ENCODE results near the gene GOLT1B. TPM values are rescaled to one million over a fixed set of nuclear protein-coding genes. Genes with fewer than 3 reads are reported as not detected.
A peak's percentile ranks its signal among the peaks of the same experiment; 100 is the strongest.

GOLT1B gene
- total RNA-seq, 1 experiment from 2014 or later: 46.1 TPM

GRCh38 chr12:21502164-21502496, 541 bp downstream of the GOLT1B start:
- Histone ChIP-seq H4K91ac (ENCODE audit: insufficient read length, low read depth, low read length) (no peak overlapping the region), H3K18ac (ENCODE audit: insufficient read length, low read depth, low read length) (peak overlapping the region; percentile 79), H3K14ac (ENCODE audit: insufficient read depth, low read length) (peak overlapping the region; percentile 91), H2AK5ac (ENCODE audit: insufficient read length, low read length) (no peak overlapping the region), H2BK12ac (ENCODE audit: insufficient read length, low read depth, low read length) (no peak overlapping the region), H3K4me2 (ENCODE audit: insufficient read depth, insufficient read length, low read length) (peak overlapping the region; percentile 87), H4K8ac (replicated peaks; ENCODE audit: insufficient read length, low read depth, low read length) (no peak overlapping the region), H2BK15ac (ENCODE audit: low read depth, low read length) (no peak overlapping the region), H3T11ph (ENCODE audit: low read length) (no peak overlapping the region), H2AFZ (ENCODE audit: low read length) (no peak overlapping the region), H3K79me2 (ENCODE audit: insufficient read depth, low read length) (peaks cover 13% of the 10 kb centered on the region; the same call in 1 of the 2 replicates), H3K23ac (ENCODE audit: insufficient read length, low read depth, low read length) (no peak overlapping the region), H3K79me1 (ENCODE audit: insufficient read depth, low read depth, low read length, poor library complexity, severe bottlenecking) (peaks cover 3% of the 10 kb centered on the region), H4K5ac (ENCODE audit: insufficient read length, low read depth, low read length) (no peak overlapping the region), H3K27me3 (ENCODE audit: insufficient read depth, low read length) (no peaks in the 10 kb centered on the region), H3K56ac (ENCODE audit: insufficient read length, low read depth, low read length) (no peak overlapping the region), H3K9me3 (ENCODE audit: control insufficient read depth, low read depth, low read length) (no peaks in the 10 kb centered on the region), H3K23me2 (ENCODE audit: insufficient read length, low read depth, low read length, poor library complexity, severe bottlenecking) (peaks cover 10% of the 10 kb centered on the region), H2BK20ac (ENCODE audit: low read depth, low read length, poor library complexity, severe bottlenecking) (no peak overlapping the region), H3K4ac (ENCODE audit: low read depth, low read length) (no peak overlapping the region; the same call in 1 of the 2 replicates), H2BK120ac (ENCODE audit: low read depth, low read length, poor library complexity, severe bottlenecking) (no peak overlapping the region), H3K27ac (ENCODE audit: insufficient read length, low read depth, low read length) (no peak overlapping the region), H3K9ac (ENCODE audit: extremely low read depth, insufficient read length, low read length) (peak overlapping the region; percentile 96), H2BK5ac (ENCODE audit: insufficient read length, low read length) (no peak overlapping the region), H4K20me1 (ENCODE audit: control insufficient read depth, insufficient read depth, insufficient read length) (peaks cover 2% of the 10 kb centered on the region), H3K4me1 (ENCODE audit: insufficient read depth, low read length) (no peaks in the 10 kb centered on the region)
- Mint-ChIP-seq H3K36me3 (ENCODE audit: insufficient read depth in 1 of 3, low read depth in 3 of 3) (peaks cover 2 to 17% (median 15%) of the 10 kb centered on the region in 3 experiments; a peak in 5 of 7 replicates), H3K9me3 (no peaks in the 10 kb centered on the region), H3K4me3 (no peak overlapping the region), H3K27ac (no peak overlapping the region; a peak in 2 of 7 replicates), H3K27me3 (ENCODE audit: low read depth) (no peaks in the 10 kb centered on the region), H3K4me1 (peaks cover 10 to 12% of the 10 kb centered on the region in 2 experiments)
- TF ChIP-seq, protein P1, sequence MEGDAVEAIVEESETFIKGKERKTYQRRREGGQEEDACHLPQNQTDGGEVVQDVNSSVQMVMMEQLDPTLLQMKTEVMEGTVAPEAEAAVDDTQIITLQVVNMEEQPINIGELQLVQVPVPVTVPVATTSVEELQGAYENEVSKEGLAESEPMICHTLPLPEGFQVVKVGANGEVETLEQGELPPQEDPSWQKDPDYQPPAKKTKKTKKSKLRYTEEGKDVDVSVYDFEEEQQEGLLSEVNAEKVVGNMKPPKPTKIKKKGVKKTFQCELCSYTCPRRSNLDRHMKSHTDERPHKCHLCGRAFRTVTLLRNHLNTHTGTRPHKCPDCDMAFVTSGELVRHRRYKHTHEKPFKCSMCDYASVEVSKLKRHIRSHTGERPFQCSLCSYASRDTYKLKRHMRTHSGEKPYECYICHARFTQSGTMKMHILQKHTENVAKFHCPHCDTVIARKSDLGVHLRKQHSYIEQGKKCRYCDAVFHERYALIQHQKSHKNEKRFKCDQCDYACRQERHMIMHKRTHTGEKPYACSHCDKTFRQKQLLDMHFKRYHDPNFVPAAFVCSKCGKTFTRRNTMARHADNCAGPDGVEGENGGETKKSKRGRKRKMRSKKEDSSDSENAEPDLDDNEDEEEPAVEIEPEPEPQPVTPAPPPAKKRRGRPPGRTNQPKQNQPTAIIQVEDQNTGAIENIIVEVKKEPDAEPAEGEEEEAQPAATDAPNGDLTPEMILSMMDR (conservative IDR thresholded peaks at IDR 0.05): no peak
- WGBS (ENCODE audit: extremely low coverage, insufficient read length, low lambda C conversion rate): no CpG with 5 or more reads among the region's 14 CpGs
- DNase-seq: no peak
